Prostate gland (tissue), 2 donors: ENCODE results near the gene RGSL1.

Source experiments
- CTCF ChIP-seq, 4 experiments: fragments of 200-600 bp in 2 of 4; fragments of 450-650 bp in 2 of 4; sonication (generic) in 2 of 4; IDR thresholded peaks; 1 replicate in 3 of 4; 2 replicates in 1 of 4; pipeline ENCODE4 v1.5.1; 2016 to 2019; ENCODE audit warnings: antibody characterized with exemption in 4 of 4, mild to moderate bottlenecking in 2 of 4, moderate library complexity in 2 of 4
- POLR2A ChIP-seq: fragments of 450-650 bp; IDR thresholded peaks from one replicate; pipeline ENCODE4 v1.6.1; 2016; ENCODE audit warnings: antibody characterized with exemption, mild to moderate bottlenecking
- POLR2AphosphoS5 ChIP-seq: sonication (generic); formaldehyde crosslinking; IDR thresholded peaks from one replicate; pipeline ENCODE4 v1.6.1; 2017; ENCODE audit warnings: antibody characterized with exemption

DNA sequence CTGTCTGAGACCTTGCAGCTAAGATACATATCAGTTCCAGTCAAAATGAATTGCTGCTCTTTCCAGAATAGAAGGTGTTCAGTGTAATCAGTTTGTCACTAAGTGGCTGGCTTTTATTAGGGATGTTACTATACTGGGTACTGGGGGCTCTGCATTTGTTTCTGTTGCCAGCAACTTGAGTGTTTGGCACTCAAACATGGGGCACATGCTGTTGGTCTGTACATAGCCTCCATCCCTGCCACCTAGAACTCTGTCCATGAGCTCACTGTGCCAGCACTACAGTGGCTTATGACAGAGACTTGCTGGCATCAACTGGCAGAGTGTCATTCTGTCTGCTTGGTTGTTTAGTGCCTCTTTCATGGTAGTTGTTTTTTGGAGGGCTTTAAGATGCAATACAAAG lies 45.1 kb downstream of the RGSL1 start:
- TF ChIP-seq CTCF (IDR thresholded peaks at IDR 0.05), result no peak
- TF ChIP-seq POLR2AphosphoS5, result no peak
- no peak for TF ChIP-seq POLR2A
